Measurements from ENCODE around the gene KCNQ1.

The KCNQ1 gene

GRCh38 chr11:2553886-2554285 is 109.1 kb downstream of the KCNQ1 start:
- no peak for DNase-seq (ENCODE audit: low read depth in 2 of 2)

DNA sequence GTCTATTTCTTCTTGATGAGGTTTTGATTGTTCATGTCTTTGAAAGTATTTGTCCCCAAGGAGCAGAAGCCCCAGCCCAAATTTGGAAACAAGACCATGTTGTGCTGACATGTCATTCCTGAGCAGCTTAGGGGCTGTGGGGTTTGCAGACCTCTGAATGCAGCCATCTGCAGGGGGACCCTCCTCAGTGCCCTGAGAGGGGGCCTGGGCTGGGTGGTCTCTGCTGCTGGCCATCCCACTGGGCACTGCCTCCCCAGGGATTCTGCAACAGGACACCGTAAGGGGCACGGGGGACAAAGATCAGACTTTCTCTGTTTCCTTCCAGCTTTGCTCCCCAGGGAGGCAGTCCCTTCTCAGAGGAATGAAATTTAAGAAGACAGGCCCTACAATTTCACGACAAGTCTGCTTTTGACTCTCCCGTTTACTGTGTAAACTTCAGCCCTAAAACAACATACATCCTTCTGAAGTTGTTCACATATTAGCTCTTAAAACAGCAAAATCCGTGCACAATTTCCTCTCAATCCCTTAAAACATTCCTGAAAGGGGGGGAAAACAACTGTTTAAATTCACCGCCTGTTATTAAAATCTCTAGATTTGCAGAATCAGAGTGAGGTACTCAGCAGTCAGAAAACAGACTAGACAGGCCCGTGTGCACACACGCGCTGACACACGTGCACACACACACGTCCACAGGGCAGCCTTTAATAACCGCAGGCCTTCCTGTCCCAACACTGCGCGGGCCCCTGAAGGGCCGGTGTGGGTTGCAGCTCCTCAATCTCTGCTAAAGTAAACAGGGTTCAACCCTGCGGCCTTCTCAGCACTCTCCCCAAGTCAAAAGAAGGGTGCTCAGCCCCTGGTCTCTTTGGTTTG is 109.8 kb downstream of the KCNQ1 start:
- no peak for DNase-seq (ENCODE audit: low read depth in 2 of 2)

GRCh38 chr11:2555336-2555735 is 110.5 kb downstream of the KCNQ1 start:
- DNase-seq (ENCODE audit: low read depth in 2 of 2): no peak

DNA sequence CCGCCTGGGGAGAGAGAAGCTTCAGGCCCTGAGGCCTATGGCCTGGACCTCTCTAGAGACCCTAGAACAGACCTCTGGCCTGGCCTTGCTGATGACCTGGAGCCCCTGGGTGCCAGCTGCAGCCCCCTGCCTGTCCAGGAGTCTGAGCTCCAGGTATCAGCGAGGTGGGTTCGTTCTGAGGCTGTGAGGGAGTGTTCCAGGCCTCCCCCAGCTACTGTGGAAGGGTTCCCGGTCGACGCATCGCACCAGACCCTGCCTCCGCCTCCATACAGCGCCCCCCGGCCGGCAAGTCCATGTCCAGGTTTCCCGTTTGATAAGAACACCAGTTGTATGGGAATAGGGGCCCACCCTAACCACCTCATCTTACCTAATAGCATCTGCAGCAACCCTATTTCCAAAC is 111.1 kb downstream of the KCNQ1 start:
- DNase-seq (ENCODE audit: low read depth in 2 of 2): no peak

GRCh38 chr11:2557381-2557780 is 112.6 kb downstream of the KCNQ1 start:
- DNase-seq (ENCODE audit: low read depth in 2 of 2): no peak

GRCh38 chr11:2558397-2558796 is 113.6 kb downstream of the KCNQ1 start:
- DNase-seq (ENCODE audit: low read depth in 2 of 2): no peak

DNA sequence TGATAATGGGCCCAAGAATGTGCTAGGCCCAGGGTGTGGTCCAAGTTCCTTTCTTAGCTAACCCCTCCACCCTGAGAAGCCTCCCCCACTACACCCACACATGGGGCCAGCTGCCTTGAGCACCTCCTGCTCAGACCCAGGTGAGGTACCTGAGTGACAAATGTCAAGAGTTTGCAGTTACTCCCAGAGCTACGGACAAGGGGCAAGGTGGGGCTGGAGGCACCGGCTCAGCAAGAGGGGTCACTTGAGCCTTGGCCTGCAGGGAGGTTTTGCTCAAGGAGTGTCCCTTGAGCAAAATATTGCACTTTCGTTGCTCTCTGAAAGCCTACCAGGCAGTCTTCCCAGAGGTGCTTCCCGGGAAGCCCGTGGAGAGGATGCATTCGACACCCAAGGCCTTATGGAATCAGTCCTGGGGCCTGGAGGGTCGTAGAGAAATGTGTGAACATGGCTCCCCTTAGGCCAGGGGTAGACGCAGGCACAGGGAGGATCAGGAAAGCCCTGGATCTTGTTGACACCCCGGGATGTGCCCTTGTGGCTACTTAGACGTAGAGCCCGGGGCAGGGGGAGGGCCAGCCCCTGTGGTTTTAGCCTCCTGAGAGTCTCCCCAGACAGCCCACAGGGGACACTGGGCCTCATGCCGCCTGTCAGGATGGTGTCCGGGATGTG is 114.2 kb downstream of the KCNQ1 start:
- no peak for DNase-seq (ENCODE audit: low read depth in 2 of 2)

GRCh38 chr11:2559527-2560311 is 114.9 kb downstream of the KCNQ1 start:
- DNase-seq (ENCODE audit: low read depth in 2 of 2): no peak

DNA sequence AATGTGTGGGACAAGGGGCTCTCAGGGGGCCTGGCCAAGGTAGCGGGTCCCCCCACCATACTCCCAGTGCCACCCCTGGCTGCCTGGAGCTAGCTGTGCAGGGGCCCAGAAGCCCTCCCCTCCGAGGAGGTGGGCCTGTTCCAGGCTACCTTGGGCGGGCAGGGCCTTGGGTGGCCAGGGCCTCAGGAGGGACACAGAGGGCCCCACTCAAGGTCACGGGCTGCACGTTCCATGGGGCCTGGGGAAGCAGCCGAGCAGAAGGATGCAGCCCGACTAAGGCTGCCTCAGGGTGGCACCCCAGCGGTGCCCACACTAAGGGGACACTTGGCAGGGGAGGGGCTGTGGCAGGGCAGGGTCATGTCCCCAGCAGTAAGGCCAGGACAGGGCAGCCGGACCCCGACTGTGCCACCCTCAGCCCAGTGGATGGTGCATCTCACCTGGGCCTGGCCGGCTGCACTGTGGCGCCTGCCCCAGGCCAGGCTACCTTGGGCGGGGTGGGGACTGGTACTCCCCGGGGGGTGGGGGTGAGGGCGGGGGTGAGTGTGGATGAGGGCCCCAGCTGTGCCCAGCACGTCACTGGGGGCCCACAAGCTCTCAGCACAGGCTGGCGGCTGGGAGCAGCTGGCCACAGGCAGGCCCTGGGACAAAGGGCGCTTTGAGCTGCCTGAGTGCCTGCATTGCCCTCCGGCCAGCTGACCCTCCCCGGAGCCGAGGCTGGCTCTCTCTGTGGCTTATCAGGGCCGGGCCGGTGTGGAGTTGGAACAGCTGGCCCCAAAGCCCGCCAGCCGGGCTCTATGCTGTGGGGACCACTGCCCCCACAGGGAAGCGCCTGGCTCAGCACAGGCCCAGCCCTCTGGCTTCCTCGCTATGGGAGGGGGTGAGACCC is 117.1 kb downstream of the KCNQ1 start:
- DNase-seq (ENCODE audit: low read depth in 2 of 2): no peak

GRCh38 chr11:2562890-2563212 is 118.0 kb downstream of the KCNQ1 start:
- no peak for DNase-seq (ENCODE audit: low read depth in 2 of 2)

DNA sequence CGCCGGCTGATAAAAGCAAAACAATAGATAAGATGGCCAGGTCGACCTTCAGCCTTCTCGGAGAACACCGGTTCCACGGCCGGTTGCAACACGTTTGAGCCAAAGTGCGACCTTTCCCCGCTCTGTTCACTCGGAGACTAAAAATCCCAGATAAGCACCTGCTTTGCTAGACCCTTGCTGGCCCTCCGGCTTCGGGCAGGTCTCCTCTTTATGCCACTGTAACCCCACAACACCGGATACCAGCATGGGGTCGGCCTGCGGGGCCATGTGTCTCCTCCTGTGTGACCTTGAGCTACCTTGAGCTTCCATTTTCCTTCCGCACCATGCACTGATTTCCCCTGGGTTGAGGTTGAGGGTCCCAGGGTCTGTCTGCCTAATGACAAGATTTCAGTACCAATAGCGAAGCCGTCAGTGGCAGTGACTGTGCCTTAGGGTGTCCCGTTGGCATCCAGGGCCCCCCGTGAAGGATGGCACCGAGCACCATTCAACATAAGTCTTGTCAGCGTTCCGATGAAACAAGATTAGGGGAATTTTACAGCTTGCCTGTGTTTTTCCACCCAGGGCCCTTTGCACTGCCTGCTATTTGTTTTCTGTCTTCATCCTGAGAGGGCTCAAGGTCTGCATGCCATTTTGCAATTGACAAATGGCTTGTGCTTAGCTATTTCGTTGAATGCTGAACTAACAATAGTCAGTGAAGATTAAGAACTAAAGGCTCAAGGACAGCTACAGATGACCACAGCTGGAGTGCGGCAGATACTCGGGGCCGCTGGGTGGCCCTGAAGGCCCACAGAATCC is 118.6 kb downstream of the KCNQ1 start:
- DNase-seq (ENCODE audit: low read depth in 2 of 2): no peak

- DNase-seq (ENCODE audit: low read depth in 2 of 2): no peak
Measured at GRCh38 chr11:2564008-2564530, 119.3 kb downstream of the KCNQ1 start.

DNA sequence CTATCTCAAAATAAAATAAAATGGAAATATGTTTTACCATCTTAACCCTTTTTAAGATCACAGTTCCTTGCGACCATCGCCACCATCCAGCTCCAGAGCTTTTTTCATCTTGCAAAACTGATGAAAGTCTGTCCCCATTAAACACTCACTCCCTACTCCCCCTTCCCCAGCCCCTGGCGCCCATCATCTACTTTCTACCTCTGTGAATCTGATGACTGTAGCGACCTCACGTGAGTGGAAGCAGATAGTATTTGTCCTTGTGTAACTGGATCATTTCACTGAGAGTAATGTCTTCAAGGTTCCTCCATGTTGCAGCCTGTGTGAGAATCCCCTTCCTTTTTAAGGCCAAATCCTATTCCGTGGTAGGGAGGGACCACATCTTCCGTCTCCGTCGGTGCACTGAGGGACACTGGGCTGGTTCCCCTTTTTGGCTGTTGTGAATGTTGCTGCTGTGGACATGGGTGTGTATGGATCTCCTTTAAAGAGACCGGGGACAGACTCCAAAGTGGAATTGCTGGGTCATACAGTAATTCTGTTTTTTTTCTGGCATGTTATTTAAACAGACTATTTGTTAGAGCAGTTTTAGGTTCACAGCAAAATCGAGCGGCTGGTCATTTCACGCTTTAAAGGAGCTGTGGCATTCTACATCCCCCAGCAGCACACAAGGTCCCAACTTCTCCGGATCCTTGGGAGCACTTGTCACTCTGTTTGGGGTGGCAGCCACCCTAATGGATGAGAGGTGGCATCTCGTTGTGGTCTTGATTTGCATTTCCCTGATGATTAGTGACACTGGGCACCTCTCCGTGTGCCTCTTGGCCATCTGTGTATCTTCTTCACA is 120.0 kb downstream of the KCNQ1 start:
- no peak for DNase-seq (ENCODE audit: low read depth in 2 of 2)

GRCh38 chr11:2565447-2566222 is 120.8 kb downstream of the KCNQ1 start:
- no peak for DNase-seq (ENCODE audit: low read depth in 2 of 2)

DNA sequence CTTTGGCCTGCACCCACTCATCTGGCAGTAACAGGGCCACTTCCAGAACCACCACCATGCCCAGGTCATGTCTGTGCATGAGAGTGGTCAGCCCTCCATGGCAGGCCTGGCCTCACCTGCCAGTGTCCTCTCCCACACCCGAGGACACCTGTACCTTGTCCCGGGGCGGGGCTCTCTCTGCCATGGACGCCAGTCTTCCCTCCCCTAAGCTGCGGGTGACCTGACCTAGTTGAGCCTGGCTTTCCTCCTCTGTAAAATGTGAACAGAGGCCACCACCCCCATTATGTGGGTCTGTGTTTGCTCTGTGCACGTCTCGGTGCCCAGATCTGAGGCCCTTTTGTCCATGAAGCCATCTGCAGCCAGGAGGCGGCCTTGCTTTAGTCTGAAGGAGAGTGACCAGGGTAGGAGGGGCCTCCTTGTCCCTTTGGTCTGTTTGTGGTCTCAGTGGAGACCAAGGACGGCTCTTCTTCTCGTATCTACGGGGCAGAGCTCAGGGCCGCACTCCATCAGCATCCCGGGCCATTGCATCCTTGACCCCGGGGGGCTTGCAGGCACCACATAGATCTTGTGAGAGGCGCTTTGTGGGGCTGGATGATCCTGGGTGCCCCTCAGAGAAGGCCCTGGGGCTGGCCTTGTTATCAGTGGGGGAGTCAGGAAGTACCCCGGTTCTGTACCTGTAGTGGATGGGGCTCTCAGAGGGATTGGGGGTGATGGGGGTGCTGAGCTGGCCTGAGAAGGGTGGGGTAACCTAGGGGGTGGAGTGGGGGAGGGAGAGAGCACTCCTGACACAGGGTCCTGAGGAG is 121.6 kb downstream of the KCNQ1 start:
- no peak for DNase-seq (ENCODE audit: low read depth in 2 of 2)

DNA sequence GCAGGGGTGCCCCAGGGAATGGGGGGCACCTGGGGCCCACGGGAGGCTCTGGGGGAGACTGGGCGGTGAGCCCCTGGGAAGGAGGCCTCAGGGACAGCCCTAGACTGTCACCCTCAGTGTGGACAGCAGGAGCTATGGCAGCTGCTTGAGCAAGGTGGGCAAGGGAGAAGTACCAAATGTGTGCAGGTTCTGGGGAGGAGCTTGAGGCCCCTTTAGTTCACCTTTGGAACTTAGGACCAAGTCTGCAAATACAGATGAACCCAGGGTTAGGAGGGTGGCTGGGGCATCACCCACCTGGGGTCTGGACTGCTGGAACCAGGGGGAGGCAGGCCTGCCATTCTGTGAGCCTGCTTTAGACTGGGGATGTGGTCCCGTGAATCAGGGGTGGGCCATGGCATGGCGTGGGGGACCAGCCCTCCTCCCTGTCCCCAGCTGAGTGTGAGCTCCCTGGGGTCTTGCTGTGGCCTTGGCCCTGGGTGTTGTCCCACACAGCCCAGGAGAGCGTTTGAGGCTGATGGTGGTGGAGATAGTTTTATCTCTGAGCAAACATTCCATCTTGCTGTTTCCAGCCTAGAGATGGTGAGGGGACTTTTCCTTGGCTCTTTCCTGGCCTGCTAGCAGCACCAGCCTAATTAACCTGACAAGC is 122.3 kb downstream of the KCNQ1 start:
- DNase-seq (ENCODE audit: low read depth in 2 of 2): no peak

DNA sequence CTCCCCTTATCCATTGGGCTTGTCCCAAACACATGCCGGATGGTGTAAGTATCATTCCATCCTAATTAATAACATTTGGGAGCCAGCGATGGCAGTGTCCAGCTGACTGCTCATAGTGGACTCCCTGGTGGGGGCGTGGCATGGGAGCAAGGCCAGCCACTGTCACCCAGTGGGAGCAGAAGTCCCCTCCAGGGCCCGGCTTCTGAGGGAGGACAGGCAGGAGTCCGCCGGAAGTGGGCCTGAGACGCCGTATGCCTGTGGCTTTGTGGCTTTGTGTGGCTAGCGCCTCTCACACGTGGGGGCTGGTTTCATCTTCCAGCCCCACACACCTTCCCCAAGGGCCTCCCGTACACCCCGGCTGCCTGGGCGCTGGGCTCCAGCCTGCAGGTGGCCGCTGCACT is 124.5 kb downstream of the KCNQ1 start:
- no peak for DNase-seq (ENCODE audit: low read depth in 2 of 2)

Data from stimulated activated CD4-positive, alpha-beta T cell treated with anti-CD3 and anti-CD28 coated beads, Interleukin-4, amount 100 ng/mL, for 48 hours (primary cell).